ENCODE measurements around the gene MATN1.
A peak's percentile ranks its signal among the peaks of the same experiment; 100 is the strongest.
"Not testable (repeated sequence)": the region's sequence is repeated elsewhere in the genome, so short reads cannot be mapped to it uniquely, and the experiment has no call there.

Gene MATN1

GRCh38 chr1:30693822-30694221 is 29.6 kb downstream of the MATN1 start:
- DNase-seq: no peak

- DNase-seq: no peak
Measured at GRCh38 chr1:30693366-30693765, 30.0 kb downstream of the MATN1 start.

DNA sequence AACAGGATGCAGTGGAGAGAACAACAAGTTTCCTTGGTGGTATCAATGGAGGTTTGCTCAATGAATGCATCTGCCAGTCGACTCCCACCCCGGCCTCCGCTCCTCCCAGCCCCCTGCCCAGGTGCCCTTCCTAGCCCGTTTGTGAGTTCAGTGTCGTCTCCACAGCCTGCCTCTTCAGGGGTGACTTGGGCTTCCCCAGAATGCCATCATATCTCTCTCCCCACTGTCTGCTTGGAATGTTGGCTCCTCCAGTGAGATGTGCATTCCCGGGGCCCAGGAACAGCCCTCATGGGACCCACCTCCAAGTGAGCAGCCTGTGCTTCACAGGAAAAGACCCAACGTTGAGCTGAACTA is 30.5 kb downstream of the MATN1 start:
- DNase-seq: no peak

DNA sequence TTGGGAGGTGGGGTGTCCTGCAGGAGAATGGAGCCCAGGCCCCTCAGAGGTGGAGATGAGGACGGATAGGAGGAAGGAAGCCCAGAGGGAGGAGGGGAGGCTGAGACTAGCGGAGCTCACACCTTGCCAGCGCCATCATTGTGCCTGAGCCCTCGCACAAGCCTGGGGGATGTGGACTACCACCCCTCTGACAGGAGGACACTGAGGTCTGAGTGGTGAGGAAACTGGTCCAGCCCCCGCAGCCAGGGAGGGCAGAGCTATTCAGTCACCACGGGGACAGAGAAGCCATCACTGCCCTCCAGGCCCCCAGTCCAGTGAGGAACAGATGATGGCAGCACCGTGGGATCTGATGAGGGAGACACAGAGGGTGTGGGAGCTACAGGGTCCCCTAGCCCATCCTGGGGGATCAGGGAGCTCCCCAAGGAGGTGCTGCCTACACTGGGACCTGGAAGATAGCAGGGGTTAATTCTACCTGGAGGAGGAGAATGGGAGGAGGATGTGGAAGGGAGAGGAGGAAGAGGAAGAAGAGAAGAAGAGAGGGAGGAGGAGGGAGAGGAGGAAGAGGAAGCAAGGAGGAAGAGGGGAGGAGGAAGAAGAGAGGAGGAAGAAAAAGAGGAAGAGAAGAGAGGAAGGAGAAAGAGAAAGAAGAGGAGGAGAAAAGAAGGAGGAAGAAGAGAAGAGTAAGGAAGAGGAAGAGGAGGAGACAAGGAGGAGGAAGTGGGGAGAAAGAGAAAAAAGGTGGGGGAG is 31.0 kb downstream of the MATN1 start:
- no peak for DNase-seq

GRCh38 chr1:30691480-30691879 is 31.9 kb downstream of the MATN1 start:
- DNase-seq: no peak

GRCh38 chr1:30689901-30690645 is 33.3 kb downstream of the MATN1 start:
- no peak for DNase-seq

- no peak for DNase-seq
Measured at GRCh38 chr1:30688920-30689794, 34.2 kb downstream of the MATN1 start.

GRCh38 chr1:30688516-30688915 is 34.9 kb downstream of the MATN1 start:
- DNase-seq: not testable (repeated sequence)

GRCh38 chr1:30687886-30688285 is 35.5 kb downstream of the MATN1 start:
- DNase-seq: no peak

GRCh38 chr1:30686236-30686935 is 37.0 kb downstream of the MATN1 start:
- no peak for DNase-seq

GRCh38 chr1:30685796-30686165 is 37.6 kb downstream of the MATN1 start:
- DNase-seq: no peak

DNA sequence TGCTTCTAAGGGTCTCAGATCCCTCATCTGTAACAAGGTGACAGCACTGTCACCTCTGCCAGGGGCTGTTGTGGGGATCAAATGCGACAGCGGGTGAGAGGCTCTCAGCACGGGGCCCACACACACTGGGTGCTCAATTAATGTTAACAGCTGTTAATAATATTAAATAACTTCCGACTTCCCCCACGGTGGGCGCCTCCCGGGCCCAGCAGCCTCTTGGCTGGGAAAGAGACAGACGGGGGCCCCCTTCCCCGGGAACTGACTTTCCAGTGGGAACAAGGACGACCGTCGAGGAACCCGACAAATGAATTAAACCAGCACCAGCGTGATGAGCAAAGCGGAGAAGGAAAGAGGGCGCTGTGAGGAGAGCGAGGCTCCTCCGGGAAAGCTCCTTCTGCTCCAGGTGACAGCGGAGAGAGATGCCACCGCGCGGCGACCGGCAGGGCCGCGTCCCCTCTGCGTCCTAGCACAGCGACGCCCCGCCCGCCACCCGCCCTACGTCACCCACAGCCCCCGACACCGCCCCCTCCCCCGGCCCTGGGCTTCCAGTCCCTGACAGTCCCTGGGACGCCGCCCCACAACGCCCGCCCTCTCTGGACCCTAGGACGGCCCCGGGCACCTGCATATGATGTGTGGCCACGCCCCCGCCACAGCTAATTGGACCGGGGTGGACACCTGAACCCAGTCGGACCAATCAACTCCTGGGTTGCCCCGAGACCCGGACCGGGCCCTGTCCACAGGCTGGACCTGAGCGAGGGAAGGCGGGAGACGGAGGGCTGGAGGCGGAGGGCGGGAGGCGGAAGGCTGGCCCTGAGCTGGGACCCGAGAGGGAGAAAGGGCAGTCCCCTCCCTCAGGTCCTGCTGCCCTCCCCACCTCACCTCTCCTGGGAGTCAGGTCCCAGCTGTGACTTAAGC is 38.2 kb downstream of the MATN1 start:
- peak; percentile 4 for DNase-seq

- no peak for DNase-seq
Measured at GRCh38 chr1:30684259-30684658, 39.1 kb downstream of the MATN1 start.

GRCh38 chr1:30683699-30684098 is 39.7 kb downstream of the MATN1 start:
- DNase-seq: no peak

DNA sequence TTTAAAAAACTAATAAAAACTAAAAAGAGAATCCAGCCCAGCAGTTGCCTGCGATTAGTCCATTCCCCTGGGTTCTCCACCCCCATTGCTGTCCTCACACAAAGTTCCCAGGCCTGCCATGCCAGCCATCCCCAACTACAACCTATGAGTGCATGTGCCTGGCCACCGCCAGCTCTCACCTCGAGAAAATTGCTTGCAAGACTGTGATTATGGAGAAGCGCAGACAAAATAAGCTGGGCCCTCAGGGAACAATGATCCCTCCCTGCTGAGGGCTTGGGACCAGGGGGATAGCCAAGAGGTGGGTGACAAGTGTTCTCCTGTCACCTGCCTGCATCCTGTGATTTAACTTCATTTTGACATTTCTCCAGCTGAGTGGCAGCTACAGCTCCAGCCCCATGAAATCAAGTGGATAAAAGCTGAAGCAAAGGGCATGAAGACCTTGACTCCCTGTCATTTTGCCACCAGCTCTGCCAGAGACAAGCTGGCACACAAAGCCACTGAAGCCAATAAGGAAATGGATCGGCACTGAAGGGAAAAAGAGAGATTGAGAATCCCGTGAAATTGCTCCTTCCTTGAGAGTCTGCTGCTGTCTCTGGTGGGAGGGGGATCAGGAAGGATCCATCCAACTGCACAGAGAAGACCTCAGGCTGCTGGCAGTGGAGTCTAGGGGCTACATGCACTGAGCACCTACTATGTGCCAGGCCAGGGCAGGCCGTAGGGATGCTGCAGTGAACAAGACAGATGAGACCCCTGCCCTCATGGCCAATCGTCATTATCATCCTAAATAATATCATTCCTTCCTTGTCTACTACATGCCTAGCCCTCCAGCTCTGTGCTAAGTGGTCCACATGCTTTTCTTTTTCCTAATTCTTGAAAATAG is 40.7 kb downstream of the MATN1 start:
- no peak for DNase-seq

DNA sequence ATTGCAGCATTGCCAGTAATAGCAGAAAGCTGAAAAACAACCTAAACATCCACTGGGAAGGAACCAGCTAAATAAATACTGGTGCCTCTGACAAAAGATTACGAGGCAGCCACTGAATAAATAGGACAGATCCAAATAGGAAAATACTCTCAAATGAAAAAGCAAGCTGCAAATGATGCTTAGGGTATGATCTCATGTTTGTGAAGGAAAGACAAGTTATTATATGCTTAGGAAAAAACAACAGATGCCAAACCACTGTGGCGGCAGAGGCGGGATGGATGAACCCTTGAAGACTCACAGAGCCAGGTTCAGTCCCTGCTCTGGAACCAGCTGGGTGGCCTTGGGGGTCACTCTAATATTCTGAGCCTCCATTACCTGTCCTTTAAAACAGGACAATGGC is 41.6 kb downstream of the MATN1 start:
- no peak for DNase-seq

DNA sequence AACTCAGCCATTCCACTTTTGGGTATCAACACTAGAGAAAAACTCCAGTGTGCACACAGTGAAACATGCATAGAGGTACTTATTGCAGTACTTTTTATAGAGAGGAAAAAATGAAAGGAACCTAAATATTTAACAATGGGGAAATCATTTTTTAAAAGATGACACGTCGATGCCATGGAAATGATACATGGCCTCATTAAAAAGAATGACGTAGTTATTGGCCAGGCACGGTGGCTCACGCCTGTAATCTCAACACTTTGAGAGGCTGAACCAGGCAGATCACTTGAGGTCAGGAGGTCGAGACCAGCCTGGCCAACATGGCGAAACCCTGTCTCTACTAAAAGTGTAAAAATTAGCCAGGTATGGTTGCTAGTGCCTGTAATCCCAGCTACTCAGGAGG is 42.5 kb downstream of the MATN1 start:
- no peak for DNase-seq

GRCh38 chr1:30680429-30680828 is 43.0 kb downstream of the MATN1 start:
- DNase-seq: no peak

- no peak for DNase-seq
Measured at GRCh38 chr1:30679976-30680305, 43.4 kb downstream of the MATN1 start.

- no peak for DNase-seq
Measured at GRCh38 chr1:30679201-30679975, 44.0 kb downstream of the MATN1 start.
